Liver (tissue), 9 donors: ENCODE measurements around the gene C3orf85. TPM values are rescaled to one million over a fixed set of nuclear protein-coding genes. Genes with fewer than 3 reads are reported as not detected.

Experiments
- DNase-seq: peaks from one replicate; pipeline ENCODE4 v3.0.0-alpha.2; 2017; ENCODE audit warnings: low spot score
- H3K27ac ChIP-seq, 2 donors: one replicate each; pipeline ENCODE4 v1.7.0; 2013; ENCODE audit warnings: inconsistent platforms in 2 of 2, low read length in 2 of 2, control low read depth in 1 of 2, low read depth in 1 of 2, mild to moderate bottlenecking in 1 of 2
- H3K27me3 ChIP-seq, 4 donors: one replicate each; pipeline versions ENCODE4 v1.6.1 to v1.7.0; 2013; ENCODE audit warnings: low read length in 3 of 4, inconsistent platforms in 1 of 4, mild to moderate bottlenecking in 1 of 4, moderate library complexity in 1 of 4; ENCODE audit not compliant: control insufficient read depth in 4 of 4, insufficient read depth in 4 of 4
- H3K36me3 ChIP-seq, 4 donors: one replicate each; pipeline versions ENCODE4 v1.6.1 to v1.7.0; 2013; ENCODE audit warnings: low read length in 3 of 4, mild to moderate bottlenecking in 3 of 4, low read depth in 1 of 4, moderate library complexity in 1 of 4; ENCODE audit not compliant: control insufficient read depth in 4 of 4, insufficient read depth in 3 of 4
- H3K4me1 ChIP-seq, 4 donors: one replicate each; pipeline versions ENCODE4 v1.6.1 to v1.7.0; 2013; ENCODE audit warnings: low read length in 3 of 4, mild to moderate bottlenecking in 3 of 4, moderate library complexity in 1 of 4; ENCODE audit not compliant: control insufficient read depth in 4 of 4, insufficient read depth in 4 of 4
- H3K4me3 ChIP-seq, 3 donors: one replicate each; pipeline versions ENCODE4 v1.6.1 to v1.7.0; 2013; ENCODE audit warnings: low read length in 3 of 3, control low read depth in 1 of 3, low read depth in 1 of 3, mild to moderate bottlenecking in 1 of 3
- H3K9ac ChIP-seq, 2 donors: one replicate each; pipeline ENCODE4 v1.7.0; 2013; ENCODE audit warnings: low read length in 2 of 2, mild to moderate bottlenecking in 2 of 2, moderate library complexity in 2 of 2, control low read depth in 1 of 2, low read depth in 1 of 2
- H3K9me3 ChIP-seq, 4 donors: one replicate each; pipeline versions ENCODE4 v1.6.1 to v1.7.0; 2013; ENCODE audit warnings: low read length in 3 of 4; ENCODE audit not compliant: control insufficient read depth in 4 of 4
- EGR1 ChIP-seq, 2 donors: IDR thresholded peaks; 2 replicates each; pipeline ENCODE4 v1.6.1; 2016 to 2018; ENCODE audit warnings: antibody characterized with exemption in 2 of 2, low read depth in 2 of 2
- FOXA1 ChIP-seq: IDR thresholded peaks from 2 replicates; pipeline ENCODE4 v1.6.1; 2016; ENCODE audit warnings: antibody characterized with exemption
- FOXA2 ChIP-seq: IDR thresholded peaks from 2 replicates; pipeline ENCODE4 v1.6.1; 2016; ENCODE audit warnings: antibody characterized with exemption
- GABPA ChIP-seq, 2 donors: IDR thresholded peaks in 1 of 2; conservative IDR thresholded peaks in 1 of 2; 2 replicates each; pipeline ENCODE4 v1.6.1; 2016; ENCODE audit warnings: antibody characterized with exemption in 2 of 2, mild to moderate bottlenecking in 1 of 2, moderate library complexity in 1 of 2
- JUND ChIP-seq, 2 donors: IDR thresholded peaks; 2 replicates each; pipeline ENCODE4 v1.6.1; 2016; ENCODE audit warnings: antibody characterized with exemption in 2 of 2
- MAX ChIP-seq: IDR thresholded peaks from 2 replicates; pipeline ENCODE4 v1.6.1; 2016; ENCODE audit warnings: antibody characterized with exemption
- RAD21 ChIP-seq, 2 donors: IDR thresholded peaks; 2 replicates each; pipeline ENCODE4 v1.6.1; 2016; ENCODE audit warnings: antibody characterized with exemption in 2 of 2, mild to moderate bottlenecking in 2 of 2
- REST ChIP-seq: IDR thresholded peaks from 2 replicates; pipeline ENCODE4 v1.6.1; 2016; ENCODE audit warnings: antibody characterized with exemption, mild to moderate bottlenecking
- SP1 ChIP-seq: IDR thresholded peaks from 2 replicates; pipeline ENCODE4 v1.6.1; 2018; ENCODE audit warnings: antibody characterized with exemption, mild to moderate bottlenecking
- TAF1 ChIP-seq: conservative IDR thresholded peaks from 2 replicates; pipeline ENCODE4 v1.6.1; 2016; ENCODE audit warnings: antibody characterized with exemption, mild to moderate bottlenecking
- YY1 ChIP-seq: IDR thresholded peaks from 2 replicates; pipeline ENCODE4 v1.6.1; 2016; ENCODE audit warnings: antibody characterized with exemption, mild to moderate bottlenecking
- whole genome bisulfite sequencing: extraction: QIAGEN DNeasy Blood & Tissue Kit; methylation state at CpG from one replicate; pipeline ENCODE4 v1.1.7; 2013; 5-methylcytosine and 5-hydroxymethylcytosine counted together
- polyA plus RNA-seq, 2 donors: library from polyadenylated mRNA; stranded (reverse) in 1 of 2; unstranded in 1 of 2; fragments of 200-250 nt in 1 of 2; fragments of >200 nt in 1 of 2; fragmentation: Nextera tagmentation in 1 of 2; extraction: Ambion mirVana in 1 of 2; gene quantifications; one replicate each; pipeline versions ENCODE4 v1.2.1 to v1.2.3, GENCODE V29; 2013 to 2015
- total RNA-seq, 2 donors: library from RNA; depleted of rRNA; stranded (reverse); fragments of >200 nt; gene quantifications; one replicate each; pipeline ENCODE4 v1.2.3, GENCODE V29; 2014
- TF ChIP-seq, protein P1 (sequence below): fragments of 150-350 bp; IDR thresholded peaks from 2 replicates; pipeline ENCODE4 v1.5.1; 2017; ENCODE audit warnings: improper control_type of control experiment, low read depth, low read length; ENCODE audit not compliant: missing input control
- TF ChIP-seq, protein P2 (sequence below): IDR thresholded peaks from 2 replicates; pipeline ENCODE4 v1.6.1; 2016; ENCODE audit warnings: antibody characterized with exemption
- donor health status: healthy.
- donor health status: healthy.
- donor health status: healthy.
- donor health status: healthy.
- donor health status: healthy.

Gene C3orf85
- total and polyA plus RNA-seq, 4 donors: 7.9 to 46.4 (median 8.5) TPM; not detected in 1

DNA sequence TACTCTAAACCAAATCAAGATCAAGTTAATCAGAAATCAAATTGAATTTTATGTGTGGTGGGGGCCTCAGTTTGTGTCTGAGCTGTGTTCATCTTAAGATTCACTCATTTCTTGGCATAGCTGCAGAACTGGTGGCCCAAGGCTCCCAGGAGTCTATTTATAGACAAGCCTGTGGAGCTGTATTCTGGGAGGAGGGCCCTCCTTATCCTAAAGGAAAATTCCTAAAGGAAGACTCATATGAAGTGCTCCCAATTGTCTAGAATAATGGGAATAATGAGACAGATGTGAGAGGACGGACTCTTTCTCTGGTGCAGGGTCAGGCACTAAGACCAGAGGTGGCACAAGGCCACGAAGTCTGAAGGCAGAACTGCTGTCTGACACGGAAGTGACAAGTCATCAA is 38.9 kb downstream of the C3orf85 start:
- Histone ChIP-seq H3K9ac (no peak overlapping the region), H3K4me3 (no peak overlapping the region), H3K36me3 (no peaks in the 10 kb centered on the region), H3K27ac (no peak overlapping the region), H3K27me3 (no peaks in the 10 kb centered on the region), H3K4me1 (no peaks in the 10 kb centered on the region), H3K9me3 (no peaks in the 10 kb centered on the region)
- TF ChIP-seq JUND (IDR thresholded peaks at IDR 0.05): no peak
- TF ChIP-seq GABPA (IDR thresholded peaks at IDR 0.05 in 1 of 2, conservative IDR thresholded peaks at IDR 0.05 in 1 of 2): no peak
- TF ChIP-seq YY1: no peak
- no peak for DNase-seq
- 79% methylated on average over 3 of the region's 3 CpGs for WGBS

GRCh38 chr3:109176726-109177125 is 40.2 kb downstream of the C3orf85 start:
- no peak overlapping the region for H3K4me3 ChIP-seq
- no peak for TF ChIP-seq RAD21 (IDR thresholded peaks at IDR 0.05)
- TF ChIP-seq, protein P1, sequence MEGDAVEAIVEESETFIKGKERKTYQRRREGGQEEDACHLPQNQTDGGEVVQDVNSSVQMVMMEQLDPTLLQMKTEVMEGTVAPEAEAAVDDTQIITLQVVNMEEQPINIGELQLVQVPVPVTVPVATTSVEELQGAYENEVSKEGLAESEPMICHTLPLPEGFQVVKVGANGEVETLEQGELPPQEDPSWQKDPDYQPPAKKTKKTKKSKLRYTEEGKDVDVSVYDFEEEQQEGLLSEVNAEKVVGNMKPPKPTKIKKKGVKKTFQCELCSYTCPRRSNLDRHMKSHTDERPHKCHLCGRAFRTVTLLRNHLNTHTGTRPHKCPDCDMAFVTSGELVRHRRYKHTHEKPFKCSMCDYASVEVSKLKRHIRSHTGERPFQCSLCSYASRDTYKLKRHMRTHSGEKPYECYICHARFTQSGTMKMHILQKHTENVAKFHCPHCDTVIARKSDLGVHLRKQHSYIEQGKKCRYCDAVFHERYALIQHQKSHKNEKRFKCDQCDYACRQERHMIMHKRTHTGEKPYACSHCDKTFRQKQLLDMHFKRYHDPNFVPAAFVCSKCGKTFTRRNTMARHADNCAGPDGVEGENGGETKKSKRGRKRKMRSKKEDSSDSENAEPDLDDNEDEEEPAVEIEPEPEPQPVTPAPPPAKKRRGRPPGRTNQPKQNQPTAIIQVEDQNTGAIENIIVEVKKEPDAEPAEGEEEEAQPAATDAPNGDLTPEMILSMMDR: no peak
- TF ChIP-seq, protein P2, sequence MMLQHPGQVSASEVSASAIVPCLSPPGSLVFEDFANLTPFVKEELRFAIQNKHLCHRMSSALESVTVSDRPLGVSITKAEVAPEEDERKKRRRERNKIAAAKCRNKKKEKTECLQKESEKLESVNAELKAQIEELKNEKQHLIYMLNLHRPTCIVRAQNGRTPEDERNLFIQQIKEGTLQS: no peak
- no peak for TF ChIP-seq FOXA2
- no peak for TF ChIP-seq TAF1
- no peak for TF ChIP-seq EGR1 (IDR thresholded peaks at IDR 0.05; ENCODE audit: low read depth in 2 of 2)
- TF ChIP-seq JUND (IDR thresholded peaks at IDR 0.05): no peak
- TF ChIP-seq SP1: no peak
- H3K27me3 ChIP-seq: no peaks in the 10 kb centered on the region
- WGBS: 90% methylated on average over 4 of the region's 4 CpGs
- no peak overlapping the region for H3K9ac ChIP-seq
- H3K27ac ChIP-seq: no peak overlapping the region
- no peaks in the 10 kb centered on the region for H3K9me3 ChIP-seq
- no peaks in the 10 kb centered on the region for H3K36me3 ChIP-seq
- no peak for DNase-seq
- H3K4me1 ChIP-seq: no peaks in the 10 kb centered on the region

DNA sequence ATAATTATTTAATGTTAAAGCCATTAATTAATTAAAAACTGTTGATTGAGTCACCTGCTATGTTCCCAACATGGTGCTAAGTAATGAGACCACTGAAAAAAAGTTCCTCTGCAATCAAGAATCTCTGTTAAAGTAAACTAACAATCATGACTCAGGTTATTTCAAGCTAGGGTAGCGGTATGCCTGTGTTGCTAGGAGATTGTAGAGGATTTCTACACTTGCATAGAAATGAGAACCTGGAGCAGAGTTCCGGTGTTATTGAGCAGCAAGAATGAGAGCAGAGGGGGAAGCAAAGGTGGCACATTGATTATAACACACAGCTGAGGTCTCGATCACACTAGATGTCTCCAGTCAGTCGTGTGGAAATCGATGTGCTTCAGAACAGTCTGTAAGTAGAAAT is 41.4 kb downstream of the C3orf85 start:
- H3K9me3 ChIP-seq: no peaks in the 10 kb centered on the region
- WGBS: 85% methylated on average over 5 of the region's 5 CpGs
- no peak for DNase-seq
- no peak overlapping the region for H3K4me3 ChIP-seq
- no peak overlapping the region for H3K27ac ChIP-seq
- TF ChIP-seq FOXA1 (no peak), TAF1 (no peak), REST (no peak), JUND (IDR thresholded peaks at IDR 0.05) (no peak), FOXA2 (no peak), YY1 (no peak), MAX (no peak)
- no peaks in the 10 kb centered on the region for H3K36me3 ChIP-seq
- no peak overlapping the region for H3K9ac ChIP-seq
- H3K27me3 ChIP-seq: no peaks in the 10 kb centered on the region
- H3K4me1 ChIP-seq: no peaks in the 10 kb centered on the region
